ENCODE data around the gene OSTC.

DNA sequence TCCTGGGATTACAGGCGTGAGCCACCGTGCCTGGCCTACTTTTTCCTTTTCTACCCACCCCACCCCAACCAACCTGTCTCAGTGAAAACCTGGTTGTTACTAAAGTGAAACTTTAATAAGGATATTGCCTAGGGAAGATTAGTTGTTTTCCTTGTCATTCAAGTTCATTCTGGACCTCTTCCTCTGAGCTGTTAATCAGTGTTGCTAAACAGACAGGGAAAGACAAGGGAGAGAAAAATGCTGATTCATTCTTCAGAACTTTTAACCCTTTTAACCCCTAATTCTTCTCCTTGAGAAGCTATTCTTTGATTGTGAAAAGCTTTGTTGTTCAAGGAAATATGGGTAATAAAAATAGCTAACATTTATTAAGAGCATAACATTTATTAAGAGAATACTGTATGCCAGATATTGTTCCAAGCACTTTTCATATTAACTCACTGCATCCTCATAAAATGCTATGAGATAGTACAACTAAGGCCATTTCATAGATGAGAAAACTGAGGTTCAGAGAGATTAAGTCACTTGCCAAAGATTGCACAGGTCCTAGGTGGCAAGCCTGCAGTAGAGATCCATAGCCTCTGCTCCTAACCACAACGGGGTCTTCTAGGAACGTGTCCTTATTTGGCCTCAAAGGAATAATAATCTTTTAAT is 34.8 kb downstream of the OSTC start:
- TF ChIP-seq, protein P1, sequence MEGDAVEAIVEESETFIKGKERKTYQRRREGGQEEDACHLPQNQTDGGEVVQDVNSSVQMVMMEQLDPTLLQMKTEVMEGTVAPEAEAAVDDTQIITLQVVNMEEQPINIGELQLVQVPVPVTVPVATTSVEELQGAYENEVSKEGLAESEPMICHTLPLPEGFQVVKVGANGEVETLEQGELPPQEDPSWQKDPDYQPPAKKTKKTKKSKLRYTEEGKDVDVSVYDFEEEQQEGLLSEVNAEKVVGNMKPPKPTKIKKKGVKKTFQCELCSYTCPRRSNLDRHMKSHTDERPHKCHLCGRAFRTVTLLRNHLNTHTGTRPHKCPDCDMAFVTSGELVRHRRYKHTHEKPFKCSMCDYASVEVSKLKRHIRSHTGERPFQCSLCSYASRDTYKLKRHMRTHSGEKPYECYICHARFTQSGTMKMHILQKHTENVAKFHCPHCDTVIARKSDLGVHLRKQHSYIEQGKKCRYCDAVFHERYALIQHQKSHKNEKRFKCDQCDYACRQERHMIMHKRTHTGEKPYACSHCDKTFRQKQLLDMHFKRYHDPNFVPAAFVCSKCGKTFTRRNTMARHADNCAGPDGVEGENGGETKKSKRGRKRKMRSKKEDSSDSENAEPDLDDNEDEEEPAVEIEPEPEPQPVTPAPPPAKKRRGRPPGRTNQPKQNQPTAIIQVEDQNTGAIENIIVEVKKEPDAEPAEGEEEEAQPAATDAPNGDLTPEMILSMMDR (IDR thresholded peaks at IDR 0.05; ENCODE audit: low read length), result no peak
- TF ChIP-seq EZH2 (optimal IDR thresholded peaks at IDR 0.05; ENCODE audit: low read depth, low read length) (no peak), EZH2phosphoT487 (IDR thresholded peaks at IDR 0.05; ENCODE audit: low read length) (no peak)
